ENCODE results near the gene MC1R. TPM values are rescaled to one million over a fixed set of nuclear protein-coding genes. Genes with fewer than 3 reads are reported as not detected.
"Not testable (repeated sequence)": the region's sequence is repeated elsewhere in the genome, so short reads cannot be mapped to it uniquely, and the experiment has no call there.

The MC1R gene
- total RNA-seq, 1 donor, result 8.1 TPM

DNA sequence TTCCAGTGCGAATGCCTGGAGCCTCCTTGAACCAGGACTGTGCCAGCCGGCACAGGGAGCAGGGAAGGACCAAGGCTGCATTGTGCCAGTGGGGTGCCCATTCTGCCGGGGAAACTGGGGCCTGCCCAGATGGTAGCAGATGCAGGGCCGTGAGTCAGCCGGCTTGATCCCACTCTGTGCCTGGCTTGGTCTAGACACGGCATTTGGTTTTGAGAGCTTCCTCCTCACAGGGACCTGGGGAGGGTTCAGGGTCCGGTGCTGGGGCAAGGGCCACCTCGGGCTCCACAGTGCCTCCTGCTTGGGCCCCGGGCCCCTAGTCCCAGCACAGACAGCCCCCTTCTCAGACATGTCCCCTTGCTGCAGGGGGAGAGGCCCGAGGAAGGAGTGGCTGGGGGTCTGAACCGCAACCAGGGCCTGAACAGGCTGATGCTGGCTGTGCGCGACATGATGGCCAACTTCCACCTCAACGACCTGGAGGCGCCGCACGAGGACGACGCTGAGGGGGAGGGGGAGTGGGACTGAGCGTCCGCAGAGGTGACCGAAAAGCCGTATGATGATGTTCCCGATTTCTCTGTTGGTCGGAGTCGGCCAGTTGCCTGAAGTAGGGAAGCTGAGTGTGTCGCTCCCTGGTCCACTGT, 7.8 kb upstream of the MC1R start:
- DNase-seq (ENCODE audit: low read depth), result no peak

DNA sequence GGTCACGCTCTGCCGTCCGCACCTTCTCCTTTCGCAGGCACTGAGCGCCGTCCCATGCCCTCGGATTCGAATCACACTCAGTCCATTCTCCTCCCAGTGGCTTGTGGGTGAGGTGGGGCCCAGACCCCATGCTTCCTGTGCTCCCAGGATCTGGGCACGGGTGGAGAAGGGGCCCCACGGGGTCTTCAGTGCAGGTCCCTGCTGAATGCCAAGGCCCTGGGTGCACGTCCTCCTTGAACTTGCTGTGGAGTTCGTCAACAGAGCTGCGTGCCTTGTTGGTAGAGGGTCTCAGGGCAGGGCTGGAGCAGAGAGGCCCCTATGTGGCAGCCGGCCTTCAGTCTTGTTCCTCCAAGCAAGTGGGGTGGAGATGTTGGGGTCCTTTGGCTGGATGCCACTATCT, 7.3 kb upstream of the MC1R start:
- no peak overlapping the region for H3K4me3 ChIP-seq (ENCODE audit: low read depth, low read length)
- TF ChIP-seq, protein P1, sequence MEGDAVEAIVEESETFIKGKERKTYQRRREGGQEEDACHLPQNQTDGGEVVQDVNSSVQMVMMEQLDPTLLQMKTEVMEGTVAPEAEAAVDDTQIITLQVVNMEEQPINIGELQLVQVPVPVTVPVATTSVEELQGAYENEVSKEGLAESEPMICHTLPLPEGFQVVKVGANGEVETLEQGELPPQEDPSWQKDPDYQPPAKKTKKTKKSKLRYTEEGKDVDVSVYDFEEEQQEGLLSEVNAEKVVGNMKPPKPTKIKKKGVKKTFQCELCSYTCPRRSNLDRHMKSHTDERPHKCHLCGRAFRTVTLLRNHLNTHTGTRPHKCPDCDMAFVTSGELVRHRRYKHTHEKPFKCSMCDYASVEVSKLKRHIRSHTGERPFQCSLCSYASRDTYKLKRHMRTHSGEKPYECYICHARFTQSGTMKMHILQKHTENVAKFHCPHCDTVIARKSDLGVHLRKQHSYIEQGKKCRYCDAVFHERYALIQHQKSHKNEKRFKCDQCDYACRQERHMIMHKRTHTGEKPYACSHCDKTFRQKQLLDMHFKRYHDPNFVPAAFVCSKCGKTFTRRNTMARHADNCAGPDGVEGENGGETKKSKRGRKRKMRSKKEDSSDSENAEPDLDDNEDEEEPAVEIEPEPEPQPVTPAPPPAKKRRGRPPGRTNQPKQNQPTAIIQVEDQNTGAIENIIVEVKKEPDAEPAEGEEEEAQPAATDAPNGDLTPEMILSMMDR (IDR thresholded peaks at IDR 0.05; ENCODE audit: insufficient read depth, low read length), result no peak
- no peak for DNase-seq (ENCODE audit: low read depth)

More for the DNA sequence above, 7.8 kb upstream of the MC1R start:
- TF ChIP-seq, protein P1 (IDR thresholded peaks at IDR 0.05; ENCODE audit: insufficient read depth, low read length), result no peak
- H3K4me3 ChIP-seq (ENCODE audit: low read depth, low read length), result no peak overlapping the region

DNA sequence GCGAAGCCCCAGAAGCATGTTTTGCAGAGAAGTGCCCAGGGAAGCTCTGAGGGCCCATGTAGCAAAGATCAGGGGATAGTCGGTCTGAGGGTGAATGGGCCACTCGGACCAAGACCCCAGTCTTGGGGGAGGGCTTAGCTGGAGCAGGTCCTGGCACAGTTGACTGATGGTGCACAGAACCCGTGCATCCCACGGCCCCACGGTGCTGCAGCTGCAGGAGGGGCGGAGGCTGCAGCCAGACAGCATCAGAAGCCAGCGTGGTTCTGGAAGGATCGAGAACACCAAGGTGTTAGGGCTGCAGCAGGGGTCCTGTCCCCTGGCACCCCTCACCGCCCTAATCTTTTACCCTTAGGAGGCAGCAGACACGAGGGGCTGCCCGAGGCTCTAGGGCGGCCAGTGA, 6.5 kb upstream of the MC1R start:
- TF ChIP-seq, protein P1 (IDR thresholded peaks at IDR 0.05; ENCODE audit: insufficient read depth, low read length), result no peak
- H3K4me3 ChIP-seq (ENCODE audit: low read depth, low read length), result no peak overlapping the region
- DNase-seq (ENCODE audit: low read depth), result no peak

DNA sequence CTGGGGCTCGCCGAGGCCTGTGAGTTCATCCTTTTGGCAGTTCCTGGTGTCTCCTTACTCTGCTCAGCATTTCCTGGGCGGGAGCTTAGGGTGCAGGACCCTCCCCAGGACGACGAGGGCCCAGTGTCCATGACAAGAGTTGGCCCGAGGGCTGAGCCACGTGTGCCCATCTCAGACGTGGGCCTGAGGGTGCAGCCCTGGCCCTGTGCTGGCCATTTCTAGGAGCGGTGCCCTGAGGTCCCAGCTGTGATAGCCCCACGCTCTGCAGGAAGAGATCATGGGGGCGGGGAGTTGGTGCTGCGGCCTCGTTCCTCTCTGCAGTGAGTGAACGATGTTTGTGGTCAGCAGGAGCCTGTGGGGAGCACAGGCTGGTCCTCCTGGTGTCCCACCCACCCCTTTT, 6.0 kb upstream of the MC1R start:
- TF ChIP-seq, protein P1 (IDR thresholded peaks at IDR 0.05; ENCODE audit: insufficient read depth, low read length), result no peak
- no peak for DNase-seq (ENCODE audit: low read depth)
- no peak overlapping the region for H3K4me3 ChIP-seq (ENCODE audit: low read depth, low read length)

DNA sequence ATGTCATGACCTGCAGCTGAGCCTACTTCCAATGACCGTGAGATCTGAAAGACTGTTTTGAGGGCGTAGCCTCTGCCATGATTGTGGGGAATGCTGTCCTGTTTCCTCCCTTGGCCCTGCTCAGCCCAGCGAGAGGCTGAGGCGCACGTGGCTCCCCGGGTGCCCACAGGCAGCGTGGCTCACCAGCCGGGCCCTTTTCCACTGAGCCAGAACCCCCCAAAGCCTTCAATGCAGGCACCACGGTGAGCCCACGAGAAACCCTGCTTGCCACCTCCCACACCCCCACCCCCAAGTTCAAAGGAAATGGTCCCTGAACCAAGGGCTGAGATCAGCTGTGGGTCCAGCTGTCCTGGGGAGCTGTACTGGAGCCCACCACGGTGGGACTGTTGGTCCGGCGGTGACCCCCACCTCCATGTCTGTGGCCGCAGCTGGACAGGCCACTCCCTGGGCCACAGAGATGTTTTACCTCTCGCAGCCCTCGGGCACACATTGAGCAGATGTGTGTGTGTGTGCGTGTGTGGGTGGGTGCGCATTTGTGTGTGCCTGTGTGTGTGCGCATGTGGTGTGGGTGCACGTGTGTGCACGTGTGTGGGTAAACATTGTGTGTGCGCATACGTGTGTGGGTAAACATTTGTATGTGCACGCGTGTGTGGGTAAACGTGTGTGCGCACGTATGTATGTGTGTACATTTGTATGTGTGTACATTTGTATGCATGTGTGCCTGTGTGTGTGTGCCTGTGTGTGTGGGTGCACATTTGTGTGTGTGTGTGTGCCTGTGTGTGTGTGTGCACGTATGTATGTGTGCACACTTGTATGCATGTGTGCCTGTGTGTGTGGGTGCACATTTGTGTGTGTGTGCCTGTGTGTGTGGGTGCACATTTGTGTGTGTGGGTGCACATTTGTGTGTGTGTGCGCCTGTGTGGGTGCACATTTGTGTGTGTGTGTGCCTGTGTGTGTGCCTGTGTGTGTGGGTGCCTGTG, 5.0 kb upstream of the MC1R start:
- H3K4me3 ChIP-seq (ENCODE audit: low read depth, low read length), result no peak overlapping the region
- DNase-seq (ENCODE audit: low read depth), result no peak
- TF ChIP-seq, protein P1 (IDR thresholded peaks at IDR 0.05; ENCODE audit: insufficient read depth, low read length), result no peak

DNA sequence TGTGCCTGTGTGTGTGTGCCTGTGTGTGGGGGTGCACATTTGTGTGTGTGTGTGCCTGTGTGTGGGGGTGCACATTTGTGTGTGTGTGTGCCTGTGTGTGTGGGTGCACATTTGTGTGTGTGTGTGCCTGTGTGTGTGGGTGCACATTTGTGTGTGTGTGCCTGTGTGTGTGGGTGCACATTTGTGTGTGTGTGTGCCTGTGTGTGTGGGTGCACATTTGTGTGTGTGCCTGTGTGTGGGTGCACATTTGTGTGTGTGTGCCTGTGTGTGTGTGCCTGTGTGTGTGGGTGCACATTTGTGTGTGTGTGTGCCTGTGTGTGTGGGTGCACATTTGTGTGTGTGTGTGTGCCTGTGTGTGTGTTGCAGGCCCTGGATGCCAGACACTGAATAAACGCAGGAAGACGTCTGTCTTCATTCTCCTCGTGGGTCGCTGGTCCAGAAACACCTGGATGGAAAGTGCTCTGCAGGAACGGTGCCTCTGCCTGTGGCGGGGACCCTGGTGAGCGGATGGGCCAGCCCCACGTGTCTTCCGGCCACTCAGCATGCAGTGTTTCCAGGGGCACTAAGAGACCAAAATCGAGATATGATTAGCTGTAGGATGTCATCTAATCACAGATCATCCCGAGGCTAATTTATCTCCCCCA, 3.9 kb upstream of the MC1R start:
- not testable (repeated sequence) for H3K4me3 ChIP-seq (ENCODE audit: low read depth, low read length); DNase-seq (ENCODE audit: low read depth)
